Measurements from ENCODE around the gene MED4.

GRCh38 chr13:48042894-48043293 lies 52.0 kb downstream of the MED4 start:
- TF ChIP-seq CTCF (IDR thresholded peaks at IDR 0.05) (no peak), POLR2A (IDR thresholded peaks at IDR 0.05) (no peak), POLR2AphosphoS5 (IDR thresholded peaks at IDR 0.05) (no peak)
